Astrocyte (in vitro differentiated cells and primary cell): ENCODE measurements around the gene SEMA4C. TPM values are rescaled to one million over a fixed set of nuclear protein-coding genes. Genes with fewer than 3 reads are reported as not detected.

Experiments used
- DNase-seq: peaks from one replicate; pipeline ENCODE4 v3.0.0-alpha.2; 2010; ENCODE audit warnings: low read depth
- FAIRE-seq: peaks from 2 replicates; lab custom pipeline; 2011; peaks lifted over from hg19 to GRCh38; lab: Jason Lieb, UNC
- H2AFZ ChIP-seq: 2 replicates; pipeline ENCODE4 v1.6.0; 2012; ENCODE audit warnings: low read depth, low read length, inconsistent platforms
- H3K27ac ChIP-seq: 2 replicates; pipeline ENCODE4 v1.5.1; 2011; ENCODE audit warnings: low read depth, low read length, inconsistent platforms
- H3K27me3 ChIP-seq: 2 replicates; pipeline ENCODE4 v1.6.0; 2011; ENCODE audit warnings: low read length, inconsistent platforms; ENCODE audit not compliant: insufficient read depth
- H3K36me3 ChIP-seq: 2 replicates; pipeline ENCODE4 v1.5.1; 2011; ENCODE audit warnings: low read length, inconsistent platforms; ENCODE audit not compliant: insufficient read depth
- H3K4me1 ChIP-seq: 2 replicates; pipeline ENCODE4 v1.5.1; 2011; ENCODE audit warnings: low read length, inconsistent platforms; ENCODE audit not compliant: insufficient read depth
- H3K4me2 ChIP-seq: 2 replicates; pipeline ENCODE4 v1.6.0; 2012; ENCODE audit warnings: low read length, inconsistent platforms
- H3K4me3 ChIP-seq: 2 replicates; pipeline ENCODE4 v1.5.1; 2011; ENCODE audit warnings: low read depth, mild to moderate bottlenecking, low read length, inconsistent platforms; ENCODE audit not compliant: insufficient read depth
- H3K79me2 ChIP-seq: 2 replicates; pipeline ENCODE4 v1.6.0; 2012; ENCODE audit warnings: mild to moderate bottlenecking, low read length, inconsistent platforms; ENCODE audit not compliant: insufficient read depth
- H3K9ac ChIP-seq: 2 replicates; pipeline ENCODE4 v1.6.0; 2012; ENCODE audit warnings: mild to moderate bottlenecking, low read length, inconsistent platforms
- H3K9me3 ChIP-seq: 2 replicates; pipeline ENCODE4 v1.5.1; 2012; ENCODE audit warnings: low read depth, mild to moderate bottlenecking, low read length, inconsistent platforms; ENCODE audit not compliant: insufficient read depth
- H4K20me1 ChIP-seq: 2 replicates; pipeline ENCODE4 v1.6.0; 2012; ENCODE audit warnings: low read length, inconsistent platforms; ENCODE audit not compliant: insufficient read depth
- H3K27ac Mint-ChIP-seq: one replicate; pipeline ENCODE4 v1.8.0; 2021; ENCODE audit warnings: mild to moderate bottlenecking, mixed read lengths; ENCODE audit not compliant: unreplicated experiment
- H3K27me3 Mint-ChIP-seq: one replicate; pipeline ENCODE4 v1.8.0; 2021; ENCODE audit warnings: low read depth, mixed read lengths; ENCODE audit not compliant: unreplicated experiment
- H3K36me3 Mint-ChIP-seq: one replicate; pipeline ENCODE4 v1.8.0; 2021; ENCODE audit warnings: low read depth, mixed read lengths; ENCODE audit not compliant: unreplicated experiment
- H3K4me1 Mint-ChIP-seq: one replicate; pipeline ENCODE4 v1.8.0; 2021; ENCODE audit warnings: low read depth, mixed read lengths; ENCODE audit not compliant: unreplicated experiment
- H3K4me3 Mint-ChIP-seq: one replicate; pipeline ENCODE4 v1.8.0; 2021; ENCODE audit warnings: mild to moderate bottlenecking, moderate library complexity, mixed read lengths; ENCODE audit not compliant: unreplicated experiment
- H3K9me3 Mint-ChIP-seq: one replicate; pipeline ENCODE4 v1.8.0; 2021; ENCODE audit warnings: mild to moderate bottlenecking, mixed read lengths; ENCODE audit not compliant: unreplicated experiment
- CTCF ChIP-seq: IDR thresholded peaks from 2 replicates; pipeline ENCODE4 v1.5.1; 2011; ENCODE audit warnings: low read depth, mild to moderate bottlenecking, inconsistent platforms, low read length, moderate library complexity; ENCODE audit not compliant: insufficient read depth
- EZH2 ChIP-seq: IDR thresholded peaks from 2 replicates; pipeline ENCODE4 v1.6.1; 2012; ENCODE audit warnings: mild to moderate bottlenecking, low read length, inconsistent platforms; ENCODE audit not compliant: insufficient read depth
- total RNA-seq: library from RNA; stranded (reverse); gene quantifications from 2 replicates; pipeline ENCODE4 v1.2.1, GENCODE V29; 2021

The SEMA4C gene
- total RNA-seq, 1 donor from 2014 or later, result 32.8 TPM

- H3K9me3 ChIP-seq, result no peaks in the 10 kb centered on the region
- H2AFZ ChIP-seq, result no peak overlapping the region
- H3K9ac ChIP-seq, result no peak overlapping the region
- peaks cover 8% of the 10 kb centered on the region for H3K36me3 Mint-ChIP-seq
- H3K9me3 Mint-ChIP-seq, result no peaks in the 10 kb centered on the region
- no peak overlapping the region for H3K27ac ChIP-seq
- H3K4me1 ChIP-seq, result peaks cover 6% of the 10 kb centered on the region
- no peaks in the 10 kb centered on the region for H4K20me1 ChIP-seq
- no peak for FAIRE-seq
- no peak for DNase-seq
- H3K27me3 ChIP-seq, result no peaks in the 10 kb centered on the region
- no peak overlapping the region for H3K4me3 ChIP-seq
- H3K4me3 Mint-ChIP-seq, result no peak overlapping the region
- no peak overlapping the region for H3K4me2 ChIP-seq
- H3K27me3 Mint-ChIP-seq, result no peaks in the 10 kb centered on the region
- no peak for TF ChIP-seq CTCF
- TF ChIP-seq EZH2, result no peak
- H3K79me2 ChIP-seq, result no peaks in the 10 kb centered on the region
- no peak overlapping the region for H3K27ac Mint-ChIP-seq
- no peaks in the 10 kb centered on the region for H3K36me3 ChIP-seq
- H3K4me1 Mint-ChIP-seq, result peaks cover 2% of the 10 kb centered on the region
These were observed 59.1 kb downstream of the SEMA4C start for GRCh38 chr2:96810783-96811192.

- no peak overlapping the region for H3K27ac ChIP-seq
- H3K27ac Mint-ChIP-seq, result no peak overlapping the region
- FAIRE-seq, result no peak
These were observed 59.7 kb downstream of the SEMA4C start for GRCh38 chr2:96809951-96810782.

More at GRCh38 chr2:96809951-96810782, 59.7 kb downstream of the SEMA4C start:
- no peak for DNase-seq
- Histone ChIP-seq H3K79me2 (no peaks in the 10 kb centered on the region), H3K4me3 (no peak overlapping the region), H2AFZ (no peak overlapping the region), H3K4me1 (peaks cover under 1% of the 10 kb centered on the region), H3K9me3 (no peaks in the 10 kb centered on the region), H3K9ac (no peak overlapping the region), H4K20me1 (no peaks in the 10 kb centered on the region), H3K36me3 (no peaks in the 10 kb centered on the region), H3K27me3 (no peaks in the 10 kb centered on the region), H3K4me2 (no peak overlapping the region)
- H3K27me3 Mint-ChIP-seq, result no peaks in the 10 kb centered on the region
- H3K9me3 Mint-ChIP-seq, result no peaks in the 10 kb centered on the region
- peaks cover under 1% of the 10 kb centered on the region for H3K4me1 Mint-ChIP-seq
- TF ChIP-seq EZH2, result no peak
- TF ChIP-seq CTCF, result no peak
- H3K4me3 Mint-ChIP-seq, result no peak overlapping the region
- peaks cover 8% of the 10 kb centered on the region for H3K36me3 Mint-ChIP-seq

Other genes with a start within 250 kb of the SEMA4C start
- gene KANSL3, start 231.8 kb downstream of the SEMA4C start, total RNA-seq, result 23.9 and 26.7 TPM in 2 replicates
- 0.16 and 0.19 TPM in 2 replicates for gene FER1L5, start 227.3 kb downstream of the SEMA4C start, total RNA-seq
- gene LMAN2L, start 130.0 kb downstream of the SEMA4C start, total RNA-seq, result 19.8 and 19.9 TPM in 2 replicates
- 5.8 and 6.8 TPM in 2 replicates for gene CNNM4, start 109.2 kb downstream of the SEMA4C start, total RNA-seq
- 5.6 and 6.5 TPM in 2 replicates for gene CNNM3, start 53.8 kb downstream of the SEMA4C start, total RNA-seq
- 2.5 and 3.3 TPM in 2 replicates for gene ANKRD23, start 26.1 kb downstream of the SEMA4C start, total RNA-seq
- gene ANKRD39, start 12.1 kb downstream of the SEMA4C start, total RNA-seq, result 11.9 and 13.7 TPM in 2 replicates
- not detected in 2 replicates for gene FAM178B, start 116.5 kb upstream of the SEMA4C start, total RNA-seq
- gene FAHD2B, start 224.8 kb upstream of the SEMA4C start, total RNA-seq, result 4.3 and 5.7 TPM in 2 replicates
- gene ANKRD36, start 243.1 kb upstream of the SEMA4C start, total RNA-seq, result 17.8 and 21.5 TPM in 2 replicates